HG02973 (cell line): ENCODE measurements around the gene PLA2G5.

Experiments used
- ATAC-seq: cut with Tn5 transposase; IDR thresholded peaks from one replicate; pipeline ENCODE4 v1.9.1; 2021; ENCODE audit warnings: moderate library complexity; ENCODE audit not compliant: unreplicated experiment

The PLA2G5 gene

DNA sequence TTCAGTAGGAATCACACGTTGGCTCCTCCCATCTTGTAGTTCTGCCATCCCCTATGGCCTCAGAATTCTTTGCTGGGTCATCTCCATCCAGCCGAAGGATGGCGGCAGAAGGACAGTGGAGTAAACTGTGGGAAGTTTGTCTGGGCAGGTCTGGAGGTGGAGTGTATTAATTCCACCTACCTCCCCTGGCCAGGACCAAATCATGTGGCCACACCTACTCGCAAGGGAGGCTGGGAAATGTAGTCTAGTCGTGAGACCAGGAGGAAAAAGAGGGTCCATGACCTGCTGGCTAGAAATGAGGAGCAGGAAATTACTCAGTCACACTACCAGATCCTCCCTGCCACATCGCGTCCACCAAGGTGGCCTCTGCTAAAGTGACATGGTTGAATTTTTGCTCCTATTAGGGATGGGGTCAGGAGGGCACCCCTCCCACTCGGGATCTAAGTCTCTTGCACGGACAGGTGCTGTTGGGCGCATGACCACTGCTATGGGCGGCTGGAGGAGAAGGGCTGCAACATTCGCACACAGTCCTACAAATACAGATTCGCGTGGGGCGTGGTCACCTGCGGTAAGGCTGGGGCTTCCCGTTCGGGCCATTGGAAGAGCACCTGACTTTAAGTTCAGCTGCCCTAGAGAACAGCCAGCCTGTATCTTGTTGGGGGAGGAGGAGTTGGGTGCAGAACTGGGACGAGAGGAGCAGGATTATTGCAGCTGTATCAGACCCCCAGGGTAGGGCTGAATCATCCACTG lies 19.5 kb downstream of the PLA2G5 start:
- ATAC-seq = no peak

DNA sequence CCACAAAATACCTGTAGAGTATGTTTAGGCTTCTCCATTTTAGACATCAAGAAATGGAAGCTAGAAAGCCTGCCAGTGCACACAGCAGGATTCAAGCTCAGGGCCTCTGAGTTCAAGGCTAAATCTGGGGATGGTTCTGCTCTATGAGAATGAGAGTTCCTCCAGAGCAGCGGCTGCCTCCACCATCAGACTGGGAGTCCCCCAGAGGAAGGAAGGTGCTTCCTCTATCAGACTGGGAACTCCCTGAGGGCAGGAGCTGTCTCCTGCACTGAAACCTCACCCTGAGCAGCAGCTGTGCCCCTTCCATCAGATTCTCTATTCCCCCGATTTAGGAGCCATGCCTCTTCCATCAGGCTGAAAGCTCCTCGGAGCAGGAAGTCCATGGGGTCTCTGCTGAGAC lies 20.1 kb downstream of the PLA2G5 start:
- no peak for ATAC-seq

DNA sequence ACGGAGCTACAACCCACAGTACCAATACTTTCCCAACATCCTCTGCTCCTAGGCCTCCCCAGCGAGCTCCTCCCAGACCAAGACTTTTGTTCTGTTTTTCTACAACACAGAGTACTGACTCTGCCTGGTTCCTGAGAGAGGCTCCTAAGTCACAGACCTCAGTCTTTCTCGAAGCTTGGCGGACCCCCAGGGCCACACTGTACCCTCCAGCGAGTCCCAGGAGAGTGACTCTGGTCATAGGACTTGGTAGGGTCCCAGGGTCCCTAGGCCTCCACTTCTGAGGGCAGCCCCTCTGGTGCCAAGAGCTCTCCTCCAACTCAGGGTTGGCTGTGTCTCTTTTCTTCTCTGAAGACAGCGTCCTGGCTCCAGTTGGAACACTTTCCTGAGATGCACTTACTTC lies 20.6 kb downstream of the PLA2G5 start:
- ATAC-seq = no peak

DNA sequence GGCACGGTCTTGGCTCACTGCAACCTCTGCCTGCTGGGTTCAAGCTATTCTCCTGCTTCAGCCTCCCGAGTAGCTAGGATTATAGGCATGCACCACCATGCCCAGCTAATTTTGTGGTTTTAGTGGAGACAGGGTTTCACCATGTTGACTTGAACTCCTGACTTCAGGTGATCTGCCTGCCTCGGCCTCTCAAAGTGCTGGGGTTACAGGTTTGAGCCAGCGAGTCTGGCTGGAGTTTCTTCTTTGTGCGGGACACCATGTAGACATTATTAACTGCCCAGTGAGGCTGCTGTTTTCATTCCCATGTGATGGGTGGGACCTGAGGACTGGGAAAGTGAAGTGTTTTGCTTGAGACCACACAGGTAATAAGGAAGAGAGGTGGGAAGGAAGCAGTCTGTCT lies 23.3 kb downstream of the PLA2G5 start:
- no peak for ATAC-seq

DNA sequence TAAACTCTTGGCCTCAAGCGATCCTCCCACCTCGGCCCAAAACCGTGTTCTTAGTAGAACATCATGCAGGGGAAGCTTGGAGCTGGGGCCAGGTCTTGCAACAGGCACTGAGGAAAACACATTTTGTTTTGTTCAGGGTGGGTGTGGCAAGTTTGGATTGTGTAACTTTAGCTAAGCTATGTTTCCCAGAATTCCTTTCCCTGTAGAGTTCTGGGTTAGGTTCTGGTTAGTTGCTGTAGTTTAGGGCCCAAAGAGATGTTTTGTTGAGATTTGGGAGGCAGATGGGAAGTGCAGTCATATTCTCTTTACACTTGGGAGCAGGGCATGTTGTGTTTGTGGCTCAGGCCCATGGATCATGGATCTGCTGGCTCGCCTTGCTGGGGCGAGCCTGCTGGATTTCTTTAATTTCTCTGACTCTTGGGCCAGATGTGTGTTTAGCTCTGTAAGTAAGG lies 24.0 kb downstream of the PLA2G5 start:
- ATAC-seq = no peak

DNA sequence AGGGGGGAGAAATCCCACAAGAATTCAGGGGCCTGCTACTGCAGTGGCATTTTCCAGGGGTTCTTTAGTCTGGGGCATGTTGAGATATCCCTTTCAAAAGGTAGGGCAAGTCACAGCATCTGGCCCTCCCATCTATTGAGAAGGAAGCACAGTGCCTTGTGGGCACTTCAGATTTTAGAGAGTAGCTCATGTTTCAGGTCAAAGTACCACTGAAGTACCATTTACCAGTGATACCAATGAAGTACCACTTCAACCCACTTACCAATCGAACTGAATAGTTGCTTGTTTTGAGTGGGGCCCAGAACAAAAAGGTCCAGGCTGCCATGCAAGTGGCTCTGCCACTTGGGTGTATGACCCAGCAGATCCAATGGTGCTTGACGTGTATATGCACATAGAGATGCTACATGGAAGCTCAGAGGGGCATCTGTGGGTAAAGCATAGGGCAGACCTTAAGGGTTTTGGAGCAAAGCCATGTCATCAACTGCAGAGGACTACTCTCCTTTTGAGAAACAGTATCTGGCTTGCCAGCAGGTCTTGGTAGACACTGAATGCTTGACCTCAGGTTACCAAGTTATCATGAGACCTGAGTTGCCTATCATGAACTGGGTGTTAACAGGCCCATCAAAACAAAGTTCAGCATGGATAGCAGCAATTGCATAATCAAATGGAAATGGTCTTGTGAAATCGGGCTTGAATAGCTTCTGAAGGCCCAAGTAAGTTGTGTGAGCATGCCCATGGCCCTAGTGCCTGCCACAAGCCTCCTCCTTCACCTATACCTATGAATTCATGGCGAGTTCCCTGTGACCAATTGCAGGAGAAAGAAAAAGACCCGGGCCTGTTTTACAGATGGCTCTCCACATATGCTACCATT lies 25.8 kb downstream of the PLA2G5 start:
- ATAC-seq = no peak

DNA sequence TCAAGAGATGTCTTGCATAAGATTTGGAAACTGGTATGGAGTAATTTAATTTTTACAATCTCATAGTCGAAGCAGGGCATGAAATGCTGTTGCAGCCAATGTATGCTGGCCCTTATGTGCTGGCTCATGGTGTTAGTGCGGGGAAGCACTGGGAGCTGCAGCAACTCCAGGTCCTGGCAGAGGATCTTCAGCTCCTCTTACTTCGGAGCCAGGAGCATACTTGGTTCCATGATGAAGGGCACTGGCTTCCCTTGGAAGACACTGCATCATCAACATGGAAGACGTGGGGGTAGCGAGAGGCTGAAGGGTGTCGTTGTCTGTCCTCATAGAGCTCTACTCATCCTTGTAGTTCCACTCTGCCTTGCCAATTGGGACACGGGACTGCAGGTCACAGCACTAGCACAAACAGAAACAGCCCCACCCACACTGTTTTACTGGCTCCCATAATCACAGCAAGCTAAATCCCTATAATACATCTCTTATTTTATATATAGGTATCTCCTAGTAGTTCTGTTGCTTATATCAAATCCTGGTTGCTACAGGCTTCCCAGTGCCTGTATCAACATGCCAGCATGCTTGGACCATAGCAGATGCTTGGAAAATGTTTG lies 26.9 kb downstream of the PLA2G5 start:
- ATAC-seq = no peak

DNA sequence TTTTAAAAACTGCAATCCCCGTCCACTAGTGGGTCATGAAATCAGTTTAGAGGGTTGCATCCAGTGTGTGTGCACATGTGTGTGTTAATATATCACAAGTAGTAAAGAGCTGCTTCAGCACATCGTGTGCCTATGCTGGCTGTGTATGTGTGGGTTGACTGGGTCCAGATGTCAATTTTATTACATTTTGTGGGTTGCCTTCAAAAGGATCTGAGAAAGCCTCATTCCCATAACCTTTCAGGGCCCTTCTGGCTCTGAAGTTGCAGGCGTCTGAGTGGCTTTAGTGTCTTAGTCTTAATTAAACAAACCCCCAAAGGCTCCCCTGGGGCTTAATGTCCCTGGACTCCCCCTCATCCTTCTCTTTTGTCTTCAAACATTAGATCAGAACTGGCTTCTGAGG lies 29.5 kb downstream of the PLA2G5 start:
- ATAC-seq = no peak

DNA sequence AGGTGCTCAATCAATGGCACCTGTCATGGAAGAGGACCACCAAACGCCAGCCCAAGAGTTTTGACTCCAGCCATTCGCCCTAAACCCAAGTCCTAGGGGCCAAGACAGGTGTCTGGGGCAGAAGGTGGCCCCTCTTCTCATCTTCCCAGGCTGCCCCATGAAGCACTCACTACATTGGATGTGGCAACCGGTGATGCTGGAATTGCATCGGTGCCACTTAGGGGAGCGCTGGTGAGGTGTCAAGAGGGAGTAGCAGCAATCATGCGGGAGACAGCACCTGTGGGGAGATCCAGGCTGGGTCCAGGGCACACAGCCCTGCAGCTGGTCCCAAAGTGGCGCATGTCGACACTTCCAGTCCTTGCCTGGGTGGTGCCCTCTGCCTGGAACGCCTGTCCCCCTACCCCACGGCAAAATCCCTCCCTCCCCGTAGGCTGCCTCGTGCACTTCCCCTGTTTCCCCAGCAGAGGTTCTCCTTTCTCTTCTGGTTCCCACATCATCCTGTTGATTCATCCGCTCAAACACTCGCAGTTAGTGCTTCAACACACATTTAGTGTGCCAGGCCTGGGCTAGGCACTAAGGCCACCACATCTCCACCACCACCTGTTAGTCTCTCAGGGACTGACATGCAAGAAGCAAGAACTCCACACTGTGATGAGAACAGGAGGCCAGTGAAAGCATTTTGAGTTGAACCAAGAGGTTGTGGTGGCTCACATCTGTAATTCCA lies 30.8 kb downstream of the PLA2G5 start:
- ATAC-seq = no peak

DNA sequence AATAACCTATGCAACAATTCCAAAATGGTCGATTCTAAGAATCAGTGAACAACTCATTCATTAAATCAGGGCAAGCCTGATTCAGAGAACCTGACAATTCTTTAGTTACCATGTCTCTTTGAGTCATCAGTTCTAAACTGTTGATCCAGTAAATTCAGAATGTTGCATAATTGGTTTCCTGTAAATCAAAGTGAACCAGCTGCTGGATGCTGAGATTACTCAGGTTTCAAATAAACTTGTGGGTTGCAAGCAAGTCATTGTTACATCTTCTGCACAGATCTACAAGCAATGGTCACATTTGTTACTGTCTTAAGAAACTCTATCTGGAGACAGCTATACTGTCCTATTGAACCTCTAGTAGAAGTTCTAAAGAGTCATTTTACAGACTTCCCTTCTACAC lies 32.9 kb downstream of the PLA2G5 start:
- no peak for ATAC-seq

DNA sequence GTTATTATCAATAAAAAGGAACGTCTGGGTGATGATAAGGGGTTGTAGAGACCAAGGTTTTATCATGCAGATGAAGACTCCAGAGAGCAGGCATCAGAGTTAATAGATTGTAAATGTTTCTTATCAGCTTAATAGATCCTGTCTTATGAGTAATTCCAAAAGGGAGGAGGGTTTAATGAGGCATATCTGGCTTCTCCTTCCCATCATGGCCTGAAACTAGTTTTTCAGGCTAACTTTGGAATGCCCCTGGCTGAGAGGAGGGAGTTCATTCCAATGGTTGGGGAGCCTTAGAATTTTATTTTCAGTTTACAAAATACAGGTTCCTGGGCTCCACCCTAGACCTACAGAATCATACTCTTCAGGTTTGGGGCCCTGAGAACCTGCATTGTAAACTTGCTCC lies 35.9 kb downstream of the PLA2G5 start:
- no peak for ATAC-seq

DNA sequence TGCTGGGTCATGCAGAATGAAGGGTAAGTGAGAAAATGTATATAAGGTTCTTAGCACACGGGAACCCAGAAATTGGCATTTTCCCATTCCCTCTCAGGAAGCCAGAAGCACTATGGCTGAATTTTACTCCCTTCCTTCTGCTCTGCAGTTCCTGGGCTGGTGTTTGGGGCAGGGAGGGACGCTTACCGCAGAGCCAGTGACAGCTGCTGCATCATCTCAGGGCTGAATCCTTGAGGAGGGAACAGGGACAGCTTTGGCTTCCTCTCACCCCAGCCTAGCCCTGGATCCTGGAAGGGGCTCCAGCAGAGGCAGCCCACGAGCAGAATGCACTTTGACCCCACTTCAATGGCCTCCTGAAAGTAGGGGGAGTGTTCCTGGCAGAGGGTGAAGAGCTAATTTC lies 37.4 kb downstream of the PLA2G5 start:
- ATAC-seq = no peak

DNA sequence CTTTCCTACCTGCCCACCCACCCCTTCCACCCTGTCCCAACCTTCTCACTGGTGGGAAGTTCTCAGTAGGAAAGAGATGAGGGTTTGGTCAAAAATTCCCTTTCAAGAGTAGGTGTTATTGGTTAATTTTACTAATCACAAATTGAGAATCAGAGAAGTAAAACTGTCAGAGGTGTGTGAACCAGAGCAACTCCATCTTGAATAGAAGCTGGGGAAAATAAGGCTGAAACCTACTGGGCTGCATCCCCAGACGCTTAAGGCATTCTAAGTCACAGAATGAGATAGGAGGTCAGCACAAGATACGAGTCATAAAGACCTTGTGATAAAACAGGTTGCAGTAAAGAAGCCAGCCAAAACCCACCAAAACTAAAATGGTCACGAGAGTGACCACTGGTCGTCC lies 37.8 kb downstream of the PLA2G5 start:
- ATAC-seq = no peak

DNA sequence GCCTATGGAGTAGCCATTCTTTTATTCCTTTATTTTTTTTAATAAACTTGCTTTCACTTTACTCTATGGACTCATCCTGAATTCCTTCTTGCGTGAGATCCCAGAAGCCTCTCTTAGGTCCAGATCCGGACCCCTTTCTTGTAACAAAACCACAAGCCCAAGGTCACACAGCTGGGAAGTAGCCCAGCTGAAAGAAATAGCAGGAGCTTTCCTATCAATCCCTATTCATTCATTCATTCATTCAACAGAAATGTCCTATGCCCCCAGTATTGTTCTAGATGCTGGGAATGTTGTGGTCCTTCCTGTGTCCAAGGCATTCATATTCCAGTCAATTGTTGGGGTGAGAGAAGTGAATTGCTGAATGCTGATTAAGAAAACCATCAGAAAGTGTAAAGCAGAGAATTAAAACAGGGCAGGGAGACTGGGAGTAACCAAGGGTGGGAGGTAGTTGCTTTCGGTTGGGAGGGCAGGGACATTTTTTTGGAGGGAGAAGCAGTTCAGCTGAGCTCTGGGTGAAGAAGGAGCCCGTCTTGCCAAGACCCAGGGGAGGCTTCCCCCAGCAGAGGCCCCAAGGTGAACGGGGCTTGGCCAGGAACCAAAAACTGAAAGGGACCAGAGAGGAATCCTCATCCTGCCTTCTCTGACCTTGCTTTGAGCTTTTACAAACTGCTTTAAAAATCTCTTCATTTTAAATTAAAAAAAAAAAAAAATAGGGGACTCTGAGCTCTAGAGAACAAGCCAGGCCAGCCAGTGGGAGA lies 38.6 kb downstream of the PLA2G5 start:
- no peak for ATAC-seq

DNA sequence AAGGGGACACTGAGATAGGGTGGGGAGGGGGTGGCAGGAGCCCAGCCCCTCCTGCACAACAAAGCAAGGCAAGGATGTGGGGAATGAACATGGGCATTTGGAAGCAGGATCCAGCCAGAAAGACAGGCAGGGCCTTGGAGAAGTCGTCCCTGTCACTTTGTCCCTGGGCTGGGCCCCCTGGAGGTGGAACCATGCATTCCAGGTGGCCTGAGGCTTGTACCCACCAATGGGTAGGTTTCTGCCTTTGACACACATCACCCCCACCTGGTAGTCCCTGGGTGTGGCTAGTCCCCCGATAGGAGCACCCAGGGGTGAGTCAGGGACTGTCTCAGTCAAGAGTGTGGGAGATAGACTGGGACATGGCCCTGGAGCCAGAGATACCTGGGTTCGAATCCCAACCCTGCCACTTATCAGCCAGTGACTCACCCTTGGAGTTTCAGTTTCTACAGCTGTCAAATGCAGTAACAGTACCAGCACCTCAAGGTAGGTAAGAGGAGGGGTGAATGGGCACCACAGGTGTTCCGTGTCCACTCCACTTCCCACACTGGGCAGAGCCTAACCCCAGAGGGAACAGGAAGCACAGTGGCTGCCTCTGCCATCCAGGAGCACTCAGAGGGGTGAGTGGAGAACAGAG lies 39.3 kb downstream of the PLA2G5 start:
- no peak for ATAC-seq

DNA sequence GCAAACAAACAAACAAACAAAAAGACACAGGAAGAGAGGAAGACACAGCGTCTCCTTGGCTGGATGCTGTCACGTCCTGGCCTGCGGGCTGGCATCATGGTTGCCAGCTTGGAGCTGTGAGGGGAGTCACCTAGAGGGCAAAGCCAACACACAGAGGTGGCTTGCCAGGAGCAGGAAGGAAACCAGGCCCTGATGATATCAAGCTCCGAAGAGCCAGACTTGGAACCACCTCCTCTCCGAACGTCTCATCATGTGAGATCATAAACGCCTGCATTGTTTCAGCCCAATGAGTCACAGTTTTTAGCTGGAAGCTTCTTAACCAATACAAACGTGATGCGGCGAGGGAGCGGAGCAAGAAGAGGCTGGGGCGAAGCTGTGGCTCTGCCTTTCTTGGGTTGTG lies 40.7 kb downstream of the PLA2G5 start:
- ATAC-seq = no peak

DNA sequence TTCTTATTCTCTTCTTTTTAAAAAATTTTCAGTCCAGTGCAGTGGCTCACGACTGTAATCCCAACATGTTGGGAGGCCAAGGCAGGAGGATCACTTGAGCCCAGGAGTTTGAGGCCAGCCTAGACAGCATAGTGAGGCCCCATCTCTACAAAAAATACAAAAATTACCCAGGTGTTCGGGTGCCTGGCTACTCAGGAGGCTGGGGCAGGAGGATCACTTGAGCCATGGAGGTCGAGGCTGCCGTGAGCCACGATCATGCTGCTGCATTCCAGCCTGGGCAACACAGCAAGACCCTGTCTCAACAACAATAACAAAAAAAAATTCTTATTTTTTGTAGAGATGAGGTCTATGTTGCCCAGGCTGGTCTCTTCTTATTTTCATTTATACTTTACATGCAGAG lies 41.5 kb downstream of the PLA2G5 start:
- ATAC-seq = no peak

DNA sequence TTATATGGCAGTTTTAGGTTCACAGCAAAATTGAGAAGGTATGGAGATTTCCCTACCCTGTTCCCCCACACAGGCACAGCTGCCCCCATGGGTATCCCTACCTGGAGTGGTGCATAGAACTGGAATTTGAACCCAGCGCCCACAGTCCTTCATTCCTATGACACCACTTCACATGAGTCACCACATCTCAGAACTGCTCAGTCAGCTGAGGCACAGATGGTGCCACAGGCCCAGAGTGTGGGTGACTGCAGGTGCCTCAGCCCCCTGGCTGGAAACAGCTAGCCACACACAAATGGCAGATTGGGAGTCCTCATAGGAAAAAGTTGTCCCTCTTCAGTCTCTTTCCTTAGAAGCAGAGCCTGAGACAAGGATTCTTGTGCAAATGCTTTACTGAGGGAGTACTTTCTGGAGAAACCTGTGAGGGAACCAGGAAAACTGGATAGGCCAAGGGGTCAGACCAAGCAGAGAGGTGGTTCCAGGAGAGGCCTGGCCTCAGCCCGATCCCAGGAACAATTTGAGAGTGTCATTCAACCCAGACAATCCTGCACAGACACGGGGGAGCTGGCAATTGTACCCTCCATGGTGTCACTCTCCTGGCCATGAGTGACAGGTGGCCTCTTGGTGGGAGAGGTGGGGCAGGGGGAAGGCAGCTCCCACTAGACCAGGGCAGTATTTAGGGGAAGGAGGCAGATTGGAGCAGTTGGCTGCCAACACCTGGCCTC lies 42.4 kb downstream of the PLA2G5 start:
- no peak for ATAC-seq

DNA sequence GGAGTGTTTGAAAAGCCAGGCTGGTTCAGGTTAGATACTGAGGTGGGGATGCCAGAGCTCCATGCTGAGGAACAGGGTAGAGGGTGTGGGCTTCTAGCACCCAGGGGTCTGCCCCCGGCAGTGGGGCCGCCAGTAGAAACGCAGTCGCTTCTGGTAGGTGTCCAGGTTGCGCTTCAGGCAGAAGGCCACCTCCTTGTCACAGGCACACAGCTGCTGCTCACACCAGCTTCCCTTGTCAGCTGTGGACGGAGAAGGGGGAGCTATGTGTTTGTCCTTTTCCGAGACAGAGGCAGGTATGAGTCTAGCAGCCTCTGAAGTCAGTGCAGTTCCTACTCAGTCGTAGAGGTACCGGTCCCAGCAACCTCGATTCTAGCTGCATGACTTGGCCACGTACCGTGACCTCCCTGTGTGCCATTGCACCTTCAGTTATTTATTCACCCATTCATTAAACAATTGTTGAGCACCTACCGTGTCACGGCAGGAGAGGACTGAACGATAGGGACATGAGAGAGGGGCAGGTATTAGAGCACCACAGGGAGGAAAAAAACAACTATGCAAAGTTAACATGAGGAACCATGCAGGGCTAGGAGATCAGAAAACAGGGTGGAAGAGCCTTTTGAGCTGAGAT lies 44.1 kb downstream of the PLA2G5 start:
- no peak for ATAC-seq
